Cardiac fibroblast (primary cell): ENCODE data around the gene AKIP1.

Experiments
- DNase-seq, 2 donors: peaks; one replicate each; pipeline versions ENCODE4 v3.0.0 to v3.0.0-alpha.2; 2010; ENCODE audit warnings: low read depth in 2 of 2
- H3K4me3 ChIP-seq, 2 donors: replicated peaks in 1 of 2; 1 replicate in 1 of 2; 2 replicates in 1 of 2; pipeline ENCODE4 v1.5.1; 2011; ENCODE audit warnings: low read depth in 2 of 2, low read length in 2 of 2, mild to moderate bottlenecking in 2 of 2, moderate library complexity in 1 of 2
- TF ChIP-seq, protein P1 (sequence below): IDR thresholded peaks from one replicate; pipeline ENCODE4 v1.5.1; 2011; ENCODE audit warnings: low read depth, mild to moderate bottlenecking, low read length, inconsistent platforms

The AKIP1 gene

GRCh38 chr11:8914661-8915018 is 3.7 kb downstream of the AKIP1 start:
- TF ChIP-seq, protein P1, sequence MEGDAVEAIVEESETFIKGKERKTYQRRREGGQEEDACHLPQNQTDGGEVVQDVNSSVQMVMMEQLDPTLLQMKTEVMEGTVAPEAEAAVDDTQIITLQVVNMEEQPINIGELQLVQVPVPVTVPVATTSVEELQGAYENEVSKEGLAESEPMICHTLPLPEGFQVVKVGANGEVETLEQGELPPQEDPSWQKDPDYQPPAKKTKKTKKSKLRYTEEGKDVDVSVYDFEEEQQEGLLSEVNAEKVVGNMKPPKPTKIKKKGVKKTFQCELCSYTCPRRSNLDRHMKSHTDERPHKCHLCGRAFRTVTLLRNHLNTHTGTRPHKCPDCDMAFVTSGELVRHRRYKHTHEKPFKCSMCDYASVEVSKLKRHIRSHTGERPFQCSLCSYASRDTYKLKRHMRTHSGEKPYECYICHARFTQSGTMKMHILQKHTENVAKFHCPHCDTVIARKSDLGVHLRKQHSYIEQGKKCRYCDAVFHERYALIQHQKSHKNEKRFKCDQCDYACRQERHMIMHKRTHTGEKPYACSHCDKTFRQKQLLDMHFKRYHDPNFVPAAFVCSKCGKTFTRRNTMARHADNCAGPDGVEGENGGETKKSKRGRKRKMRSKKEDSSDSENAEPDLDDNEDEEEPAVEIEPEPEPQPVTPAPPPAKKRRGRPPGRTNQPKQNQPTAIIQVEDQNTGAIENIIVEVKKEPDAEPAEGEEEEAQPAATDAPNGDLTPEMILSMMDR, result no peak
- peak overlapping the region in 1 of 2 donors; percentile 20 for H3K4me3 ChIP-seq
- DNase-seq, result no peak

- peak; percentile 90 to 93 for DNase-seq
- TF ChIP-seq, protein P1, result no peak
- peak overlapping the region in 1 of 2 donors; percentile 8 for H3K4me3 ChIP-seq
Measured at GRCh38 chr11:8917157-8917825, 6.3 kb downstream of the AKIP1 start.

DNA sequence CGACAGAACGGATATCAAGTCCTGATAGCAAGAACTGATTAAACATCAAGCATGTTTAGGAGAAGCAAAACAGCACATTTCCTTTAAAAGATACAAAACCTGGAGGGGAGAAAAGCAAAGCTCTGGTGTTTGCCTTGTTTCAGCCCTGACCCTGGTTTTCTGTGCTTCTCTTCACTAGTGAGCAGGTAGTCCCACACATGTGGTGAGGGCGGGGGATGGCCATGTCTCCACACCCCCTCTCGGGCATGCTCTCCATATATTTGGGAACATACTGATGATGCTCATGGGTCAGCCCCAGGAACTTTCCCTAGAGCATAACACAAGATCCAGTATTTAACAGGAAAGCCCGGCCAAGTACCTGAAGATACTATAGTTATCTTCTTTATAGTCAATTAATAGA is 11.7 kb downstream of the AKIP1 start:
- H3K4me3 ChIP-seq, result no peak overlapping the region
- DNase-seq, result no peak
- TF ChIP-seq, protein P1, result no peak

DNA sequence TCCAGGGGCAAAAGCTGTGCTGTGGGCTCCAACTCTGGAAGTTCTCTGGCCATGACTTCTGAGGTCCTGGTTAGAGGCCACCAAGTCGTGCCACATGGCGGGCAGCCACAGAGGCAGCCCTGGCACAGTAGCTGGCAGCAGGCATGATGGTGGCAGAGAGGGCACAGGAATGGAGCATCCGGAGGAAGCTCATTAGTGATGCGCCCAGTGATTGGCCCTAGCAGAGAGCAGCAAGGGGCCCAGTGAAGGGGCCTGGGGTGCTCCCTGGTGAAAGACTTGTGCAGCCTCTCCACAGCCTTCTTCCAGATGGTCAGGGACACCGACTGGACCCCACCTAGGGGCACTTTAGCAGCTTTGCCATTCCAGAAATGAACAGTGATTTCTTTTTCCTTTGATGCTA is 14.7 kb downstream of the AKIP1 start:
- TF ChIP-seq, protein P1, result no peak

GRCh38 chr11:8926236-8926635 is 15.2 kb downstream of the AKIP1 start:
- H3K4me3 ChIP-seq, result no peak overlapping the region
- DNase-seq, result no peak
- TF ChIP-seq, protein P1, result no peak

More for the DNA sequence above, 14.7 kb downstream of the AKIP1 start:
- H3K4me3 ChIP-seq, result no peak overlapping the region
- no peak for DNase-seq

GRCh38 chr11:8927233-8927632 is 16.2 kb downstream of the AKIP1 start:
- TF ChIP-seq, protein P1, result no peak

GRCh38 chr11:8928205-8928604 is 17.2 kb downstream of the AKIP1 start:
- no peak overlapping the region for H3K4me3 ChIP-seq
- TF ChIP-seq, protein P1, result no peak
- no peak for DNase-seq

More at GRCh38 chr11:8927233-8927632, 16.2 kb downstream of the AKIP1 start:
- no peak overlapping the region for H3K4me3 ChIP-seq
- no peak for DNase-seq
